Natural killer cell (primary cell): Measurements from ENCODE around the gene SH3PXD2B. TPM values are rescaled to one million over a fixed set of nuclear protein-coding genes. Genes with fewer than 3 reads are reported as not detected.

ENCODE experiments used
- ATAC-seq, 3 donors: fragments of 150-1000 bp in 2 of 3; fragments of 200-7000 bp in 1 of 3; cut with Tn5 transposase; 1 replicate in 1 of 3; 2 replicates in 2 of 3; pipeline ENCODE4 v1.10.0; 2021; ENCODE audit warnings: mild to moderate bottlenecking in 2 of 3, moderate library complexity in 2 of 3
- DNase-seq, 2 donors: peaks; one replicate each; pipeline versions ENCODE4 v3.0.0 to v3.0.0-alpha.2; 2013 to 2021; ENCODE audit warnings: mixed read lengths in 1 of 2
- H3K27ac ChIP-seq: one replicate; pipeline ENCODE4 v1.5.1; 2013; ENCODE audit warnings: mild to moderate bottlenecking, low read length
- H3K27me3 ChIP-seq: one replicate; pipeline ENCODE4 v1.6.1; 2013; ENCODE audit warnings: low read length; ENCODE audit not compliant: control insufficient read depth, insufficient read depth
- H3K36me3 ChIP-seq: one replicate; pipeline ENCODE4 v1.6.1; 2013; ENCODE audit warnings: low read length; ENCODE audit not compliant: control insufficient read depth, insufficient read depth
- H3K4me1 ChIP-seq: one replicate; pipeline ENCODE4 v1.6.1; 2013; ENCODE audit warnings: low read length; ENCODE audit not compliant: control insufficient read depth, insufficient read depth
- H3K4me3 ChIP-seq: one replicate; pipeline ENCODE4 v1.5.1; 2013; ENCODE audit warnings: low read length
- H3K9me3 ChIP-seq: one replicate; pipeline ENCODE4 v1.6.1; 2013; ENCODE audit warnings: low read length; ENCODE audit not compliant: control insufficient read depth, insufficient read depth
- H3K27ac Mint-ChIP-seq, 2 donors: one replicate each; pipeline ENCODE4 v1.8.0; 2022; ENCODE audit warnings: mild to moderate bottlenecking in 2 of 2, mixed read lengths in 2 of 2, moderate library complexity in 1 of 2
- H3K27me3 Mint-ChIP-seq, 2 donors: one replicate each; pipeline ENCODE4 v1.8.0; 2022; ENCODE audit warnings: low read depth in 2 of 2, mixed read lengths in 2 of 2
- H3K36me3 Mint-ChIP-seq: one replicate; pipeline ENCODE4 v1.8.0; 2022; ENCODE audit warnings: mixed read lengths
- H3K4me1 Mint-ChIP-seq, 2 donors: one replicate each; pipeline ENCODE4 v1.8.0; 2022; ENCODE audit warnings: mixed read lengths in 2 of 2
- H3K4me3 Mint-ChIP-seq: one replicate; pipeline ENCODE4 v1.8.0; 2022; ENCODE audit warnings: mild to moderate bottlenecking, moderate library complexity, mixed read lengths
- H3K9me3 Mint-ChIP-seq, 2 donors: one replicate each; pipeline ENCODE4 v1.8.0; 2022; ENCODE audit warnings: mixed read lengths in 2 of 2
- WGBS: methylation state at CpG from one replicate; pipeline ENCODE4 v1.1.7; 2013; ENCODE audit warnings: missing lambda C conversion rate; ENCODE audit not compliant: insufficient coverage; 5-methylcytosine and 5-hydroxymethylcytosine counted together
- intact Hi-C: fragments of 100-400 bp; cut with micrococcal nuclease; formaldehyde crosslinking; loops from one replicate; pipeline ENCODE4 v1.14.2; 2022
- total RNA-seq, 4 donors: library from RNA; stranded (reverse); fragments of 120-200 nt in 1 of 4; gene quantifications; one replicate each; pipeline versions ENCODE4 v1.2.3 to v1.2.4, GENCODE V29; 2013 to 2022
- TF ChIP-seq, protein P1 (sequence below): fragments of 200-600 bp; IDR thresholded peaks from one replicate; pipeline ENCODE4 v1.8.0; 2022; ENCODE audit warnings: antibody characterized with exemption

SH3PXD2B gene
- total RNA-seq, 3 donors from 2014 or later (not counting 1 experiment from before 2014, with no cell fraction given), result 0.25 to 0.35 TPM; not detected in 1

DNA sequence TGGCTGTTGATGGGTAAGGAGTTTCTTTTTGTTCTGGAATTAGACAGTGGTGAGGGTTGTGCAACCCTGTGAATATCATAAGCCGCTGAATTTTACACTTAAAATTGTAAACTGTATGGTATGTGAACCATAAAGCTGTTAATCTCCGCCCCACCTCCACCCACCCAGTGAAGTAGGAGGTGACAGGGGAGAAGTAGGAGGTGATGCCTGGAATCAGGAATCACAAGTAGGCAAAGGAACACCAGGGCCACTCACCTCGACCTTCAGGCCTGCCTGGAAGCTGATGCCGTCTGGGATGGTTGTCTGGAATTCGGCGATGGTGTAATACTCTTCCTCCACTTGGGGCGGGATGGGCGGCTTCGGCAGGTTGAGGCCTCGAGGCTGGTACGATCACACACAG lies 108.4 kb downstream of the SH3PXD2B start:
- H3K27me3 Mint-ChIP-seq, result no peaks in the 10 kb centered on the region
- Histone ChIP-seq H3K36me3 (no peaks in the 10 kb centered on the region), H3K9me3 (no peaks in the 10 kb centered on the region), H3K27ac (no peak overlapping the region), H3K4me3 (no peak overlapping the region), H3K27me3 (no peaks in the 10 kb centered on the region), H3K4me1 (no peaks in the 10 kb centered on the region)
- intact Hi-C loops, result no loop called here
- no peaks in the 10 kb centered on the region for H3K4me1 Mint-ChIP-seq
- no peaks in the 10 kb centered on the region for H3K9me3 Mint-ChIP-seq
- no peak overlapping the region for H3K4me3 Mint-ChIP-seq
- no peak for ATAC-seq
- WGBS, result 92% methylated on average over 10 of the region's 11 CpGs
- no peaks in the 10 kb centered on the region for H3K36me3 Mint-ChIP-seq
- DNase-seq, result no peak
- TF ChIP-seq, protein P1, sequence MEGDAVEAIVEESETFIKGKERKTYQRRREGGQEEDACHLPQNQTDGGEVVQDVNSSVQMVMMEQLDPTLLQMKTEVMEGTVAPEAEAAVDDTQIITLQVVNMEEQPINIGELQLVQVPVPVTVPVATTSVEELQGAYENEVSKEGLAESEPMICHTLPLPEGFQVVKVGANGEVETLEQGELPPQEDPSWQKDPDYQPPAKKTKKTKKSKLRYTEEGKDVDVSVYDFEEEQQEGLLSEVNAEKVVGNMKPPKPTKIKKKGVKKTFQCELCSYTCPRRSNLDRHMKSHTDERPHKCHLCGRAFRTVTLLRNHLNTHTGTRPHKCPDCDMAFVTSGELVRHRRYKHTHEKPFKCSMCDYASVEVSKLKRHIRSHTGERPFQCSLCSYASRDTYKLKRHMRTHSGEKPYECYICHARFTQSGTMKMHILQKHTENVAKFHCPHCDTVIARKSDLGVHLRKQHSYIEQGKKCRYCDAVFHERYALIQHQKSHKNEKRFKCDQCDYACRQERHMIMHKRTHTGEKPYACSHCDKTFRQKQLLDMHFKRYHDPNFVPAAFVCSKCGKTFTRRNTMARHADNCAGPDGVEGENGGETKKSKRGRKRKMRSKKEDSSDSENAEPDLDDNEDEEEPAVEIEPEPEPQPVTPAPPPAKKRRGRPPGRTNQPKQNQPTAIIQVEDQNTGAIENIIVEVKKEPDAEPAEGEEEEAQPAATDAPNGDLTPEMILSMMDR, result no peak
- H3K27ac Mint-ChIP-seq, result no peak overlapping the region

DNA sequence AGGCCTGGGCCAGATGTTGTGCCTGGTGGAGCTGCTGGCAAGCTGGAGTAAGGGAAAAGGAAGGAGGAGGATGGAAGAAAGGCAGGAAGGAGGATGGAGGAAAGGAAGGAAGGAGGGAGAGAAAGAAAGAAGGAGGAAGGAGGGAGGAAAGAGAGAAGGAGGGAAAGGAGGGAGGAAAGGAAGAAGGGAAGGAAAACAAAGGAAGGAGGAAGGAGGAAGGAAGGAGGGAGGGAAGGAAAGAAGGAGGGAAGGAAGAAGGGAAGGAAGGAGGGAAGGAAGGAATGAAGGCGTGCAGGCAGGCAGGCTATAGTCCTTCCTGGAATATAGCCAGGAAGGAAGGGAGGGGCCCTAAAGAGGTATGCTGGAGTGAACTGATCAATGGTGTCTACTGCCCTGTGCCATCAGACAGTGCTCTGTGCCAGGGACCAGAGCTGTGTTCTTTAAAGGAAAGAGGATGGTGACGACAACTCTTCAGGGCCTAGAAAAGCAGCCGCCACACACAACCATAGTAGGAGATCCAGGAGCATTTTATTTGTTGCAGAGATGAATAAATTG lies 109.4 kb downstream of the SH3PXD2B start:
- peaks cover 0 to 1% of the 10 kb centered on the region in 2 donors for H3K27me3 Mint-ChIP-seq
- ATAC-seq (no peak), DNase-seq (no peak)
- intact Hi-C loops, result no loop called here
- TF ChIP-seq, protein P1, result no peak
- no peak overlapping the region for H3K27ac Mint-ChIP-seq
- 91% methylated on average over 3 of the region's 3 CpGs for whole genome bisulfite sequencing
- Histone ChIP-seq H3K36me3 (no peaks in the 10 kb centered on the region), H3K27me3 (no peaks in the 10 kb centered on the region), H3K4me3 (no peak overlapping the region), H3K9me3 (no peaks in the 10 kb centered on the region), H3K27ac (no peak overlapping the region), H3K4me1 (no peaks in the 10 kb centered on the region)
- H3K4me3 Mint-ChIP-seq, result no peak overlapping the region
- H3K36me3 Mint-ChIP-seq, result no peaks in the 10 kb centered on the region
- no peaks in the 10 kb centered on the region for H3K4me1 Mint-ChIP-seq
- no peaks in the 10 kb centered on the region for H3K9me3 Mint-ChIP-seq

DNA sequence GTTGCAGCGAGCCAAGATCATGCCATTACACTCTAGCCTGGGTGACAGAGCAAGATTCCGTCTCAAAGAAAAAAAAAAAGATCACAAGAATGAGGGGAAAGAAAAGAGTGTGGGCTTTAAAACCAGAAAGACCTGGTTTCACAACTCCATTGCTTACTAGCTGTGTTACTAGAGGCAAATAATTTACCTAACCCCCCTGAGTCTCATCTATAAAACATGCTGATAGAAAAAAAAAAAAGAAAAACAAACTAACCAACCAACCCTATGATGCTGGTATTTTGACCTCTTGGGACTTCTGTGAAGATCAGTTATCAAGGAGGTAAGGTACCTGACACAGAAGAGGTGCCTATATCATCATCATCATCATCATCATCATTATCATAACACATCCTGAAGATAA lies 110.6 kb downstream of the SH3PXD2B start:
- H3K4me3 Mint-ChIP-seq, result no peak overlapping the region
- H3K27me3 Mint-ChIP-seq, result peaks cover 0 to 4% of the 10 kb centered on the region in 2 donors
- Histone ChIP-seq H3K4me1 (no peaks in the 10 kb centered on the region), H3K9me3 (no peaks in the 10 kb centered on the region), H3K4me3 (no peak overlapping the region), H3K27me3 (no peaks in the 10 kb centered on the region), H3K27ac (no peak overlapping the region), H3K36me3 (no peaks in the 10 kb centered on the region)
- H3K27ac Mint-ChIP-seq, result no peak overlapping the region
- intact Hi-C loops, result no loop called here
- H3K9me3 Mint-ChIP-seq, result no peaks in the 10 kb centered on the region
- no peaks in the 10 kb centered on the region for H3K36me3 Mint-ChIP-seq
- H3K4me1 Mint-ChIP-seq, result no peaks in the 10 kb centered on the region
- DNase-seq, result no peak
- TF ChIP-seq, protein P1, result no peak
- 85% methylated on average over 2 of the region's 2 CpGs for WGBS
- ATAC-seq, result no peak

DNA sequence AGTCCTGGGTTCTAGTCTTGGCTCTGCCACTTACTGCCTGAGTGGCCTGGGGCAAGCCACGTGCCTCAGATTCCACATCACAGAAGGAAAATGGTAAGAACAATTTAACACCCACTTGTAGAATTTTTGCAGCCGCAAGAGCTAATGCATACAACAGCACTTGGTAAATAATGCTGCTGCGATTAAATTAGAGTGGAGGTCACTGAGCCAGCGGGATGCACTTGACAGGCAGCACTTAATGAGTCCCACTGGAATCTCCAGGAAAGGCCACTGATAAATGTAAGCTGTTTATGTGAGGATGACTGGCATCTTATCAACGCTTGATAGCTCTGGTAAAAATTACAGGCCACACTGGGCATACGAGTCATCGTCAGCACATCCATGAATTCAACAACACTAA lies 111.4 kb downstream of the SH3PXD2B start:
- Histone ChIP-seq H3K9me3 (no peaks in the 10 kb centered on the region), H3K4me3 (no peak overlapping the region), H3K36me3 (no peaks in the 10 kb centered on the region), H3K27ac (no peak overlapping the region), H3K27me3 (no peaks in the 10 kb centered on the region), H3K4me1 (no peaks in the 10 kb centered on the region)
- Mint-ChIP-seq H3K4me1 (no peaks in the 10 kb centered on the region), H3K27me3 (peaks cover 0 to 4% of the 10 kb centered on the region in 2 donors), H3K4me3 (no peak overlapping the region), H3K27ac (no peak overlapping the region), H3K9me3 (no peaks in the 10 kb centered on the region), H3K36me3 (no peaks in the 10 kb centered on the region)
- no peak for ATAC-seq
- TF ChIP-seq, protein P1, result no peak
- intact Hi-C loops, result no loop called here
- WGBS, result 91% methylated on average over 5 of the region's 7 CpGs
- no peak for DNase-seq
